Measurements from ENCODE around the gene FAAP24.

DNA sequence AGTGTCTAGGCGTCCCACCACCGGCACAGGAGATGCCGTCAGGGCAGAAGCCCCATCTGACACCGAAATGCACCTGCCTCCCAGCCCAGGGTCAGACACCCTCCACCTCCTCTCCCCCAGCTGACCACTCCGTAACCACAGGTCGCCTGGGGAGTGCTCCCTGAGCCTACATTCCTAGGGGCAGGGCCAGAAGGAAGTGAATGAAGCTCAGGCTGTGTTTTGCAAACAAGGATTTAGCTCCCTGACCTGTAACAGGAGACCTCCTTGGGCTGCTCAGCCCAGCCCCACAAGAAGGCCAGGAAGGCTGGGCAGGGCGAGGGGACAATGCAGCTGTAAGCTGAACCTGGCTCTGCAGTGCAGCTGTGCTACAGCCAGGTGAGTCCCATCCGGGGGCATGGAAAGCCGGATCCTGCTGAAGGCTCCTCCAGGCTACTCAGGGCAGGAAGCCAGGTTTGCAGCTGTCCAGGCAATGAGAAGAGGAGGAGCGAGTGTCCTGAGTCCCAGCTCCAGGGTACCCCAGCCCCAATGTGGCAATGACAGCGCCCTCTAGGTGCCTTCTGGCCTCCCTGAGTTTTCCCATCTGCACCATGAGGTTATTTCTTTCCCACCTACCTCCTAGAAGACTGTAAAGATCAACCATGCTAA is 50.6 kb downstream of the FAAP24 start:
- TF ChIP-seq, protein P1, sequence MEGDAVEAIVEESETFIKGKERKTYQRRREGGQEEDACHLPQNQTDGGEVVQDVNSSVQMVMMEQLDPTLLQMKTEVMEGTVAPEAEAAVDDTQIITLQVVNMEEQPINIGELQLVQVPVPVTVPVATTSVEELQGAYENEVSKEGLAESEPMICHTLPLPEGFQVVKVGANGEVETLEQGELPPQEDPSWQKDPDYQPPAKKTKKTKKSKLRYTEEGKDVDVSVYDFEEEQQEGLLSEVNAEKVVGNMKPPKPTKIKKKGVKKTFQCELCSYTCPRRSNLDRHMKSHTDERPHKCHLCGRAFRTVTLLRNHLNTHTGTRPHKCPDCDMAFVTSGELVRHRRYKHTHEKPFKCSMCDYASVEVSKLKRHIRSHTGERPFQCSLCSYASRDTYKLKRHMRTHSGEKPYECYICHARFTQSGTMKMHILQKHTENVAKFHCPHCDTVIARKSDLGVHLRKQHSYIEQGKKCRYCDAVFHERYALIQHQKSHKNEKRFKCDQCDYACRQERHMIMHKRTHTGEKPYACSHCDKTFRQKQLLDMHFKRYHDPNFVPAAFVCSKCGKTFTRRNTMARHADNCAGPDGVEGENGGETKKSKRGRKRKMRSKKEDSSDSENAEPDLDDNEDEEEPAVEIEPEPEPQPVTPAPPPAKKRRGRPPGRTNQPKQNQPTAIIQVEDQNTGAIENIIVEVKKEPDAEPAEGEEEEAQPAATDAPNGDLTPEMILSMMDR (conservative IDR thresholded peaks at IDR 0.05 in 1 of 2, IDR thresholded peaks at IDR 0.05 in 1 of 2; ENCODE audit: extremely low read depth in 1 of 2, insufficient read depth in 1 of 2, low read depth in 1 of 2, low read length in 2 of 2), result no peak
- no peak for TF ChIP-seq EZH2 (IDR thresholded peaks at IDR 0.05; ENCODE audit: borderline replicate concordance, low read length)

Data from mammary epithelial cell (primary cell).